Fibroblast of pulmonary artery (primary cell): ENCODE measurements around the gene PRND.

Experiments
- DNase-seq: peaks from one replicate; pipeline ENCODE4 v3.0.0-alpha.2; 2010; ENCODE audit warnings: low read depth
- H3K4me3 ChIP-seq: replicated peaks from 2 replicates; pipeline ENCODE4 v1.5.1; 2011; ENCODE audit warnings: low read depth, mild to moderate bottlenecking, control low read depth, low read length, moderate library complexity
- TF ChIP-seq, protein P1 (sequence below): IDR thresholded peaks from 2 replicates; pipeline ENCODE4 v1.5.1; 2011; ENCODE audit warnings: mild to moderate bottlenecking, control low read depth, low read length, inconsistent platforms; ENCODE audit errors: missing control alignments

The PRND gene

DNA sequence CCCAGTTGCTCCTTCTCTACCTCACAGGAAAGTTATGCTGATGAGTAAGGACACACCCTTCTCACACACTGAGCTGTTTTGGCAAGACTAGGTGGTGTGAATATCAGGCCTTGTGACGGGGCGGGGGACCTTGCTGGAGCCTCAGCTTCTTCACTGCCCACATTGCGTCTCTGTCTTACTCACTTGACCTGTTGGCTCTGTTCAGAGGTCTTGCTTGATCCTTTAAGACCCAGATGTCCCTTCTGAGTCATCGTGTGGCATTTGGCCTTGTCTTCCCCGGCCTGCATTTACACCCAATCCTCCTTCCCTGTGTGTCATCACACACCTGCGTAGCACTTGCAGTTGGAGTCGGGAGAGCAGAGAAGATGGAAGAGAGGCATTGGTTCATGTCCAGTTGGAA is 8.3 kb upstream of the PRND start:
- H3K4me3 ChIP-seq: no peak overlapping the region
- TF ChIP-seq, protein P1, sequence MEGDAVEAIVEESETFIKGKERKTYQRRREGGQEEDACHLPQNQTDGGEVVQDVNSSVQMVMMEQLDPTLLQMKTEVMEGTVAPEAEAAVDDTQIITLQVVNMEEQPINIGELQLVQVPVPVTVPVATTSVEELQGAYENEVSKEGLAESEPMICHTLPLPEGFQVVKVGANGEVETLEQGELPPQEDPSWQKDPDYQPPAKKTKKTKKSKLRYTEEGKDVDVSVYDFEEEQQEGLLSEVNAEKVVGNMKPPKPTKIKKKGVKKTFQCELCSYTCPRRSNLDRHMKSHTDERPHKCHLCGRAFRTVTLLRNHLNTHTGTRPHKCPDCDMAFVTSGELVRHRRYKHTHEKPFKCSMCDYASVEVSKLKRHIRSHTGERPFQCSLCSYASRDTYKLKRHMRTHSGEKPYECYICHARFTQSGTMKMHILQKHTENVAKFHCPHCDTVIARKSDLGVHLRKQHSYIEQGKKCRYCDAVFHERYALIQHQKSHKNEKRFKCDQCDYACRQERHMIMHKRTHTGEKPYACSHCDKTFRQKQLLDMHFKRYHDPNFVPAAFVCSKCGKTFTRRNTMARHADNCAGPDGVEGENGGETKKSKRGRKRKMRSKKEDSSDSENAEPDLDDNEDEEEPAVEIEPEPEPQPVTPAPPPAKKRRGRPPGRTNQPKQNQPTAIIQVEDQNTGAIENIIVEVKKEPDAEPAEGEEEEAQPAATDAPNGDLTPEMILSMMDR: no peak
- no peak for DNase-seq

DNA sequence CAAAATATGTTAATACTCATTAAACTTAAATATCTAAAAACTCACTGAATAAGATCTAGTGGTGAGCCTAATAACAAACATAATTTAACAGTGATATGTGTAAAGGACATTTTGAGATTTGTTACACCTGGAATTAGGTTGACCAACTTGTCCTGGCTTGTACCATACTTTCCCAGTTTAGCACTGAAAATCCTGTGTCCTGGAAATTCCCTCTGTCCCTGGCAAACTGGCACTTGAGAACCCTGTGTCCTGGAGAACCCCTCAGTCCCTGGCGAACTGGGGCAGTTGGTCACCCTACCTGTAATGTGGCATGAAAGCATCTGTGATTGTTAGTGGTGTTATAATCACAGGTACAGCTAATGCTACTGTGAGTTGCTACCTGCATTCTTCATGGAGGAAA is 6.9 kb upstream of the PRND start:
- TF ChIP-seq, protein P1: no peak
- DNase-seq: no peak
- no peak overlapping the region for H3K4me3 ChIP-seq

DNA sequence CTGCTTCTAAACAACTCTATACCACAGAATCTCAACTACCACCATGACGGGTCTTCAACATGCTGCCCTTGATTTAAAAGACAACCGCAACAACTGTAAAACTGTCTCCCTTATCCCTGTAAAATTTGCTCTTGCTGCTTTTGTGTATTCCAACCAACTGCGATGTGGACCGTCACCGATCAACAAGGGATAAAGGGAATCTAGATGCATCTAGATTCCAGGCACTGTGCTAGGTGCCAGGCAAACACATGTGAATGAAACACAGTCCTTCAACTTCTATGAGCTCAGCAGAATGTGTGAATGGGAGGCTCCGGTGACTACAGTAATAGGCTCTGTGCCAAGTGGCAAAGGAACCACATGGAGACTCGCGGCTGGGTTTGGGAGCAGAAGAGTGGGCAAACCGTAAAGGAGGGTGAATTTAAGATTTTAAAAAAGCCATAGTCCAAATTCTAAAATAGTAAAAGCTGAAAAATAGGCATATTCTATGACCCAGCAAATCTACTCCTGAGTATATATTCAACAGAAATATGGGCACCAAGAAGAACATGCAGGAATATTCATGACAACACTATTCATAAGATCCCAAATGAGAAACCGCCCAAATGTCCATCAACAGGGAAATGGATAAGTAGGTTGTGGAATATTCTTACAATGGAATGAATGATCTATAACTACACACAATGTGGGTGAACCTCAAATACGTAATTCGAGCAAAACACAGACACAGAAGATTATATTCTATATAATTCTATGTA is 3.7 kb upstream of the PRND start:
- H3K4me3 ChIP-seq: no peak overlapping the region
- TF ChIP-seq, protein P1: no peak
- no peak for DNase-seq

DNA sequence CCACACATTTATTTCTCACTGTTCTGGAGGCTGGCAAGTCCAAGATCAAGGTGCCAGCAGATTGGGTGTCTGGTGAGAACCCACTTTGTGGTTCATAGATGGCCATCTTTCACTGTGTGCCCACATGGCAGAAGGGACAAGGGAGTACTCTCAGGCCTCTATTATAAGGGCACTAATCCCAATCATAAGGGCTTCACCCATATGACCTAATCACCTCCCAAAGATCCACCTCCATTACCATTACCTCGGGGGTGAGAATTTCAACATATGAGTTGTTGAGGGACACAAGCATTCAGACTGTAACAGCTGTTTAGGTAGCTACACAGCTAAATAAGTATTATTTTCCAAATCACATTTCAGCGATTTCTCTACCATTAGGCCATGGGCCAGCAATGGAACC is 2.5 kb upstream of the PRND start:
- no peak overlapping the region for H3K4me3 ChIP-seq
- TF ChIP-seq, protein P1: no peak
- DNase-seq: no peak

GRCh38 chr20:4720041-4720976 is 1.4 kb upstream of the PRND start:
- H3K4me3 ChIP-seq: no peak overlapping the region
- TF ChIP-seq, protein P1: peak; percentile 66
- DNase-seq: peak; percentile 81

- H3K4me3 ChIP-seq: no peak overlapping the region
- DNase-seq: no peak
- TF ChIP-seq, protein P1: no peak
Observed at GRCh38 chr20:4720977-4721349, 746 bp upstream of the PRND start.

DNA sequence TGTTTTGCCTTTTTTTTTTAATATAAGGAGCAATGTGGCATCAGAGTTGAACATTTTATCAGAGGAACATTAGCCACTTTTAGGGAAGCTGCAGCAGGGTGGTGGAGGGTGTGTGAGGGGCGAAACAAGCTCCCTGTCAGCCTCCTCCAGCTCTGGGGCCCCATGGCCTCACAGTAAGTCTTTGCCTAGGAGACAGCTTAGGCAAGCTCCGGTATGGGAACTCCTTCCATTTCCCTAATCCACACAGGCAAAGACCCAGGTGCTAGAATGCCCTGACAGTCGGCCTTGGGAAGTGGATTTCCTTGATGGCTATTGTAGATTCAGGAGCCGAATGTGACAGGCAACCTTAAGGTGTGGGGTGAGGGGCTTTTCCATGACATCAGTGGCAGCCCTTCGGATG is 862 bp downstream of the PRND start:
- DNase-seq: no peak
- no peak overlapping the region for H3K4me3 ChIP-seq
- TF ChIP-seq, protein P1: no peak
